EH (cell line): ENCODE results near the gene NXF3.
"Not testable (repeated sequence)": the region's sequence is repeated elsewhere in the genome, so short reads cannot be mapped to it uniquely, and the experiment has no call there.

Source experiments
- DNase-seq: peaks from one replicate; pipeline ENCODE4 v3.0.0-alpha.2; 2015; ENCODE audit warnings: low read depth

The NXF3 gene

GRCh38 chrX:103092942-103093341 is at the start of gene NXF3:
TSS of gene NXF3 (minus strand) at chrX:103093143. CDS start at chrX:103093023, 120 bp downstream.
- DNase-seq, result no peak

GRCh38 chrX:103136528-103136927 is 43.6 kb upstream of the NXF3 start:
- not testable (repeated sequence) for DNase-seq

GRCh38 chrX:103124284-103124683 is 31.3 kb upstream of the NXF3 start:
- no peak for DNase-seq

GRCh38 chrX:103120748-103121147 is 27.8 kb upstream of the NXF3 start:
- DNase-seq, result no peak

GRCh38 chrX:103116970-103117369 is 24.0 kb upstream of the NXF3 start:
- DNase-seq, result not testable (repeated sequence)

GRCh38 chrX:103109497-103109896 is 16.6 kb upstream of the NXF3 start:
- not testable (repeated sequence) for DNase-seq

- DNase-seq, result peak; percentile 55
Observed at GRCh38 chrX:103107836-103108235, 14.9 kb upstream of the NXF3 start.

- DNase-seq, result not testable (repeated sequence)
Observed at GRCh38 chrX:103107227-103107737, 14.3 kb upstream of the NXF3 start.

GRCh38 chrX:103104370-103104769 is 11.4 kb upstream of the NXF3 start:
- DNase-seq, result not testable (repeated sequence)

GRCh38 chrX:103103866-103104265 is 10.9 kb upstream of the NXF3 start:
- DNase-seq, result not testable (repeated sequence)

- DNase-seq, result peak; percentile 10
Observed at GRCh38 chrX:103101299-103102042, 8.5 kb upstream of the NXF3 start.

- no peak for DNase-seq
Observed at GRCh38 chrX:103100484-103100883, 7.5 kb upstream of the NXF3 start.

GRCh38 chrX:103099691-103100090 is 6.7 kb upstream of the NXF3 start:
- DNase-seq, result peak; percentile 51

- no peak for DNase-seq
Observed at GRCh38 chrX:103098488-103098887, 5.5 kb upstream of the NXF3 start.

- no peak for DNase-seq
Observed at GRCh38 chrX:103081051-103081450, 11.9 kb downstream of the NXF3 start.

GRCh38 chrX:103073467-103073866 is 19.5 kb downstream of the NXF3 start:
- DNase-seq, result peak; percentile 53

- peak; percentile 49 for DNase-seq
Observed at GRCh38 chrX:103066606-103067005, 26.3 kb downstream of the NXF3 start.

- DNase-seq, result peak; percentile 59
Observed at GRCh38 chrX:103063918-103064434, 29.0 kb downstream of the NXF3 start, which contains the start of gene BEX1. TSS of gene BEX1 (minus strand) at chrX:103064171. CDS start at chrX:103063274, 897 bp downstream.

- peak; percentile 55 for DNase-seq
Observed at GRCh38 chrX:103063191-103063845, 29.6 kb downstream of the NXF3 start.

- DNase-seq, result no peak
Observed at GRCh38 chrX:103061486-103061885, 31.5 kb downstream of the NXF3 start.

- no peak for DNase-seq
Observed at GRCh38 chrX:103056902-103057301, 36.0 kb downstream of the NXF3 start.

GRCh38 chrX:103052625-103053024 is 40.3 kb downstream of the NXF3 start:
- DNase-seq, result no peak

GRCh38 chrX:103051260-103051789 is 41.6 kb downstream of the NXF3 start:
- no peak for DNase-seq
